Subcutaneous adipose tissue (tissue), 4 donors: ENCODE data around the gene PHF5A. TPM values are rescaled to one million over a fixed set of nuclear protein-coding genes. Genes with fewer than 3 reads are reported as not detected.

Experiments
- CTCF ChIP-seq: fragments of 450-650 bp; IDR thresholded peaks from one replicate; pipeline ENCODE4 v1.5.1; 2016; ENCODE audit warnings: low read depth, mild to moderate bottlenecking, control low read depth, antibody characterized with exemption, moderate library complexity
- total RNA-seq, 4 donors: library from RNA; depleted of rRNA; stranded (reverse); fragments of >200 nt; gene quantifications; one replicate each; pipeline ENCODE4 v1.1.0, GENCODE V29; 2016

The PHF5A gene
- total RNA-seq, 4 donors from 2014 or later, result 17.3 to 48.4 (median 34.6) TPM

- TF ChIP-seq CTCF, result no peak
These were observed 23.1 kb downstream of the PHF5A start for GRCh38 chr22:41445129-41446056.

GRCh38 chr22:41444360-41445128, 23.9 kb downstream of the PHF5A start:
- no peak for TF ChIP-seq CTCF

- TF ChIP-seq CTCF, result no peak
These were observed 26.2 kb downstream of the PHF5A start for GRCh38 chr22:41442240-41442792.

- TF ChIP-seq CTCF, result no peak
These were observed 31.3 kb downstream of the PHF5A start for GRCh38 chr22:41437198-41437597.

- TF ChIP-seq CTCF, result no peak
These were observed 32.0 kb downstream of the PHF5A start for GRCh38 chr22:41436322-41437113.

GRCh38 chr22:41435560-41435959, 32.9 kb downstream of the PHF5A start:
- TF ChIP-seq CTCF, result no peak
